CD4-positive, alpha-beta T cell treated with Interferon gamma for 1 hour (primary cell): Measurements from ENCODE around the gene MINDY3.
"Not testable (repeated sequence)": the region's sequence is repeated elsewhere in the genome, so short reads cannot be mapped to it uniquely, and the experiment has no call there.

ENCODE experiments used
- DNase-seq: peaks from one replicate; pipeline ENCODE4 v3.0.0-alpha.2; 2020

The MINDY3 gene

GRCh38 chr10:15764892-15765454 lies 95.3 kb downstream of the MINDY3 start:
- no peak for DNase-seq

DNA sequence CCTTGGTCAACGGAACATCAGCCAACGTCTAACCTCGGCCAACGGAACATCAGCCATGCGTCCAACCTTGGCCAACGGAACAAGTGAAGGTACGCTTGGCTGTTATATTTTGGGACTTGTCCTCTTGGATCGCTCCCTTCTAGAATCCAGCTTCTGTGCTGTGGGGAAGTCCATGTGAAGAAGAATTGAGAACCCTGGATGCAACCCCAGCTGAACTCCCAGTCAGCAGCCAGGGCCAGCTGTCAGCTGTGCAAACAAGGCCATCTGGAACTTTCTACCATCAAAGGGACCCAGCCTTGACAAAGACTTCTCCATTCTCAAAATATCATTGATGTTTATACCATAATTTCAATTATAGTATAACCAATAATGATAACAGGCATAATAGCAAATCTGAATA lies 97.3 kb downstream of the MINDY3 start:
- DNase-seq: no peak

GRCh38 chr10:15762239-15762638 lies 98.1 kb downstream of the MINDY3 start:
- not testable (repeated sequence) for DNase-seq

DNA sequence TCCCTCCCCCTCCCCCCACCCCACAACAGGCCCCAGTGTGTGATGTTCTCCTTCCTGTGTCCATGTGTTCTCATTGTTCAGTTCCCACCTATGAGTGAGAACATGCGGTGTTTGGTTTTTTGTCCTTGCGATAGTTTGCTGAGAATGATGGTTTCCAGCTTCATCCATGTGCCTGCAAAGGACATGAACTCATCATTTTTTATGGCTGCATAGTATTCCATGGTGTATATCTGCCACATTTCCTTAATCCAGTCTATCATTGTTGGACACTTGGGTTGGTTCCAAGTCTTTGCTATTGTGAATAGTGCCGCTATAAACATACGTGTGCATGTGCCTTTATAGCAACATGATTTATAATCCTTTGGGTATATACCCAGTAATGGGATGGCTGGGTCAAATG lies 99.1 kb downstream of the MINDY3 start:
- not testable (repeated sequence) for DNase-seq

GRCh38 chr10:15760681-15761080 lies 99.6 kb downstream of the MINDY3 start:
- DNase-seq: no peak

DNA sequence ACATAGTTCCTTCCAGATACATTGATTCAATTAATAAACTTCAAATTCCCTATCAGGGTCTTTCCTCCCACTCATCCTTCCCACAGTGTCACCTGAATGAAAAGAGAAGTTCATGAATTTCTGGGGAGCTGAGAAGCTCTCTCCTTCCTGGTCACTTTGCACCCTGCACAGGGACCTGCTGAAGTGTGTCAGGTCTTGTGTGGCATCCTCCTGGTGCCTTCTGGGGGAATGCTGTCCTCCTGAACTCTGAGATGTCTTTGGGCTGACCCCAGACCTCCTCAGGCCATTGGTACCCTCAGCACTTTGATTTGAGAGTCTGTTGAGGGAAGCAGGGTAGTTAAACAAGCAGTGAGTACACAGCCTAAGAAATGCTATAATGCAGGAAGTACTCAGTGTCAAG lies 101.0 kb downstream of the MINDY3 start:
- DNase-seq: no peak

DNA sequence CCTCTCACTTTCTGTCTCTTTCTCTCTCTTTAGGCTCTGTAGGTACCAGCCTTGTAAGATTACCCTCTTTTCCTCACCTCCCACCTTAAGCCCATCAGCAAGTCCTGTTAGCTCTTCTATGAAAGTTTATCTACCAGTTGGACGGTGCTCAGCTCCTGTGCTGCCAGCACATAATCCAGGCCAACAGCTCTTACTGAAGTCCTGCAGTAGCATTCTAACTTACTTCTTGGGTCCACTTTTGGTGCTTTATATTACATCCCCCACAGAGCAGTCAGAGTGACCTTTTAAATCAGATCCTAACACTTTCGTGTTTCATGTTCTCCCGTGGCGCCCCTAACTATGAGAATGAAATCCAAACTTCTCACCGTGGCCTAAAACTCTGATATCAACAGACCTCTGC lies 101.7 kb downstream of the MINDY3 start:
- no peak for DNase-seq

- no peak for DNase-seq
Measured at GRCh38 chr10:15754937-15755336, 105.4 kb downstream of the MINDY3 start.

GRCh38 chr10:15751046-15751445 lies 109.3 kb downstream of the MINDY3 start:
- no peak for DNase-seq

- no peak for DNase-seq
Measured at GRCh38 chr10:15748126-15748525, 112.2 kb downstream of the MINDY3 start.

DNA sequence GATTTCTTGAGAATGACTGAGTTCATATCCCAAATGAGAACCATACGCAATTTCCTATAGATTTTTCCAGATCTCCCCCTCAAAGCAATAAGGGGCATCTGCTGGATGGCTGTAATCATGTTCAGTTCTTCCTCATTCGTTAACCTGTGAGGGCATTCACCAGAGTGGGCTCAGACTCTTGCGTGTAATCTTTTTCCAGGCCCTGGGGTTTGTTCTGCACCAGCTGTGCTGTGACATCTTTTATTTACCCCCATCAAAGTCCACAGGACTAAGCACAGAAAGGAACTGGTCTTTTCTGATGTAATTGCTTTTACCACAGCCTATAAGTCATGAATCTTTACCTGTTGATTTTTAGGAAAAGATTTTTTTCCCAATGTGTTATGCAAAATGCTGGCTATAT lies 112.7 kb downstream of the MINDY3 start:
- DNase-seq: no peak

DNA sequence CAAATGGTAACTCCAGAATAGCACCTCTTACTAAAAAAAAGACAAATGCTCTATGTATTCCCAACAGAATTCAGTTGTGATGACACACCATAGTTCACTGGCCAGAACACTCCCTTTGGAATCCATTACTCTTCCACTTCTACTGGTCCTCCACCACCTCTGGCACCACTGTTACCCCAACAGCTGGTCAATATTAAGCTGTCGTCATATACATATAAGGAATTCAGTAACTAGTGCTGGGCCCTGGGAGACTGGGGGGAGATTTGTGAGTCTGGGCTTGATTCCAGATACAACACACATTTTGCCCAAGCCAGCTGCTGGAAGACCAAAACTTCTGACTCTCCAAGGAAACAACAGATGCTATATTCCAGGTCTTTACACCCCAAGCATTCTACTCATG lies 114.6 kb downstream of the MINDY3 start:
- no peak for DNase-seq

DNA sequence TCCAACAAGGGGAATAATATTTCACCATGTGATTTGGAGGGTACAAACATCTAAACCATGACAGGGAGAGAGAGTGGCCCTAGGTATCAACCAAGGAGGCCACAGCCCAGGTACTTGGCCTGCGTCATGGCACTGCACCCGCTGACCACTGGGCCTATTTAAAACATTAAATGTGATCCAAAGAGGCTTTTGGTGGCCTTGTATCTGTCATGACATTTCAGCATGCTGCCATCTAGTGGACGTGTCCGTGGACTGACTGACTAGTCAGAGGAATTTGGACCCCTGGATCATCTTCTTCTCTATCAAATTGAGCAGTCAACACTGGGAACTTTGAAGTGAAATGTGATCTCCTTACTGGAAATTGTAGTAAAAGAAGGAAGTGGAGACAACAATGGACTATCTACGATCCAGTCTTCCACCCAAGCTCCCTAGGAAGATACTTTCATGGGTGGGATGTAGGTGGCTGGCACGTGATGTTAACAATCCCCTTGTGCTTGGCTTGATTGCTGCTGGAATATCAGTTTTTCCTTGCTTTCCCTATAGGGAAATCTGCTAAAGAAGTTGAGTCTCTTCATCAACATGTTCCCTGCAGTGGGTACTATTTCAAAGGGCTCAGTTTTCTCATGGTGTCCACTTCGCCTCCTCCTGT lies 116.0 kb downstream of the MINDY3 start:
- DNase-seq: no peak

DNA sequence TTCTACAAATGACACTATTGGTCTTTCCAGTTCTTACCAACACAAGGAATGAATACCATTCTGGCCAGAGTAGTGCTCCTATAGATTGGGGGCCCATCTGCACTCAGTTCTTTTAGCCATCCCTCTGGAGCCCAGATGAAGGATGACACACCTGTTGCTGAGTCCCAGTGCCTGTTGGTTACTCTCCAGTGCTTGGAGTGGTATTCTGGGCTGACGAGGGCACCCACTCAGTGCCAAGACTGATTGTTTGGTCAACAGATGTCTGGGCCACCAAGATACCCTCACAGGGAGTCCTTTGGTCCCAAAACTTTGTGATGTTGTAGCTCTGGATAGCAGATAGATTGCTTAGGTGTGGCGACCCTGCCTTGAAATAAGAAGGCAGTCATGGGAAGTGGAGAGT lies 116.9 kb downstream of the MINDY3 start:
- DNase-seq: no peak

- no peak for DNase-seq
Measured at GRCh38 chr10:15742836-15743235, 117.5 kb downstream of the MINDY3 start.

GRCh38 chr10:15742102-15742501 lies 118.2 kb downstream of the MINDY3 start:
- DNase-seq: no peak

- DNase-seq: no peak
Measured at GRCh38 chr10:15741581-15741980, 118.7 kb downstream of the MINDY3 start.

DNA sequence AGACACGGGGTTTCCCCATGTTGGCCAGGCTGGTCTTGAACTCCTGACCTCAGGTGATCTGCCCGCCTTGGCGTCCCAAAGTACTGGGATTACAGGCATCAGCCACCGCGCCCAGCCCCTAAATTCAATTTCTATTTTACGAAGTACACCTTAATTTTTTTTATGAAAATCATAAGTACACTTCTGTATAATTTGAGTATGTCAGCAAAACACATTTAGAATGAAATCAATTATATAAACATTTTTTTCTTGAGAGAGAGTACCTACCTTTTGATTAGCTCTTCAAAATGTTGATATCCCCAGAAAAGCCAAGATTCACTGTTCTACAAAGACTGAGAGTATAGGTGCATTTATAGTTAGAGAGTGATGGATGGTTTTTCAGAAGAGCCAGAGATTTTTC lies 120.0 kb downstream of the MINDY3 start:
- DNase-seq: no peak

DNA sequence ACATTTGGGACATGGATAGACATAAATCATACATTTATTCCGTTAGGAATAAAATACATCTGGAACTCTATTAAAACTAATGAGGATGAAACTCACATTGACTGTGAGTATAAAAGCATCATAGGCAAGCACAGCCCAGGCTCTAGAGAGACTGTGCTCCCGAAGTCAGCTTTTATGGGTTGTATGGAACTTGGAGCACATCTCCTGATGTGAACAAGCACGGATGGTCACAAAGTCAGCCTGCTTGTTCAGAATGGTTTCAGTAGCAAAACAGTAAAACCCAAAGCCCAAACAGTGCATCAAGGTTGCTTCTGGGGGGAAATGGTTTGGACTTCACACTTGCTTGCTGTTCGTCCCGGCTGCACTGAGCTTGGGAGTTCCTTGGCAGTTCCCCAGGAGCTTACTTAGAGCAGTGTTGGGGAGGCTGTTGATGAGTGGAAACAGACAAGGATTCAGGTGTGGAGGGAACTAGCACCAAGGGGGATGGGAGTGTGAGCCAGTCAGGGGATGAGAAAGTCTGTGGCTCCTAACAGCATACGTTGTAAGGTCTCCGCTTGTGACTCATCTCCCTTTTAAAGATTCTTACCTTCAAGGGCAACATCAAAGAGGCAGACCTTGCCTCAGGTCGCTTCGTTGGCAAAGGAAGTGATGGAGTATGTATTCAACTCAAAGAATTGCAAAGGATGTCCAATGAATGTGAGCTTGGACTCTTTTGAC lies 120.9 kb downstream of the MINDY3 start:
- DNase-seq: no peak

GRCh38 chr10:15738270-15738925 lies 121.9 kb downstream of the MINDY3 start:
- DNase-seq: no peak

DNA sequence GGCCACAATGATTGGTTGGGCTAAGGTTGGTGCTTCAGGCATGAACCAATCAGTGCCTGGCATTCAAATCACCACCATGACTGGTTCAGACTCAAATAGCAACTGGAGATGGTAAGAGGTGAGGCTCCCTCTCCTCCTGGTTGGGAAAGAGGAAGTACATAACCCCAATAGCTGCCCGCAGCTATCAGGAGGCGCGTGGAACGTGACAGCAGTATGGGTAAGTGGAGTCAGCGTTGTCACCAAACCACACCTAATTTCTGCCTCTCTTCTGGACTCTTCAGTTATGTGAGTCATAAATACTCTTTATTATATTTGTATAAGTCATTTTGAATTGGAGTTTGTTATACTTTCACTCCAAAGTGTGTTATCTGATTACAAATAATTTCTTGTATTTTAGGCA lies 122.7 kb downstream of the MINDY3 start:
- no peak for DNase-seq

GRCh38 chr10:15735763-15736162 lies 124.5 kb downstream of the MINDY3 start:
- no peak for DNase-seq

GRCh38 chr10:15730341-15730740 lies 130.0 kb downstream of the MINDY3 start:
- no peak for DNase-seq

DNA sequence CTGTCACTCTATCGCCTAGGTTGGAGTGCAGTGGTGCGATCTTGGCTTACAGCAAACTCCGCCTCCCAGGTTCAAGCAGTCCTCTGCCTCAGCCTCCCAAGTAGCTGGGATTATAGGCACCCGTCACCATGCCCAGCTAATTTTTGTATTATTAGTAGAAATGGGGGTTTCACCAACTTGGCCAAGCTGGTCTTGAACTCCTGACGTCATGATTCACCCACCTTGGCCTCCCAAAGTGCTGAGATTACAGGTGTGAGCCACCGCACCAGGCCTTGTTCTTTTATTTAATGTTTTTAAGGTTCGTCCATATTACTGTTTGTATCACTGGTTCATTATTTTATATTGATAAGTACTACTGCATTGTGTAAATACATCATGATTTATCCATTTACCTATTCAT lies 130.4 kb downstream of the MINDY3 start:
- no peak for DNase-seq
